Esophagus (tissue), 2 donors: ENCODE data around the gene AHRR. TPM values are rescaled to one million over a fixed set of nuclear protein-coding genes. Genes with fewer than 3 reads are reported as not detected.

ENCODE experiments used
- H3K27ac ChIP-seq, 2 donors: one replicate each; pipeline ENCODE4 v1.5.1; 2013; ENCODE audit warnings: low read depth in 2 of 2, mild to moderate bottlenecking in 2 of 2, inconsistent platforms in 1 of 2, low read length in 1 of 2, moderate library complexity in 1 of 2
- H3K27me3 ChIP-seq, 2 donors: one replicate each; pipeline ENCODE4 v1.6.1; 2013; ENCODE audit warnings: low read length in 2 of 2, control low read depth in 1 of 2, mild to moderate bottlenecking in 1 of 2; ENCODE audit not compliant: insufficient read depth in 2 of 2, control insufficient read depth in 1 of 2
- H3K36me3 ChIP-seq, 2 donors: one replicate each; pipeline ENCODE4 v1.6.1; 2013; ENCODE audit warnings: low read length in 1 of 2; ENCODE audit not compliant: control insufficient read depth in 2 of 2, insufficient read depth in 2 of 2
- H3K4me1 ChIP-seq, 2 donors: one replicate each; pipeline ENCODE4 v1.6.1; 2013; ENCODE audit warnings: low read length in 1 of 2; ENCODE audit not compliant: control insufficient read depth in 2 of 2, insufficient read depth in 2 of 2
- H3K4me3 ChIP-seq, 2 donors: one replicate each; pipeline ENCODE4 v1.5.1; 2013; ENCODE audit warnings: low read length in 2 of 2, mild to moderate bottlenecking in 2 of 2, low read depth in 1 of 2, moderate library complexity in 1 of 2
- H3K9me3 ChIP-seq, 2 donors: one replicate each; pipeline ENCODE4 v1.6.1; 2013; ENCODE audit warnings: mild to moderate bottlenecking in 2 of 2, low read depth in 1 of 2, low read length in 1 of 2, moderate library complexity in 1 of 2; ENCODE audit not compliant: control insufficient read depth in 2 of 2, insufficient read depth in 1 of 2
- WGBS, 2 donors: extraction: QIAGEN DNeasy Blood & Tissue Kit; methylation state at CpG; one replicate each; pipeline ENCODE4 v1.1.7; 2013; 5-methylcytosine and 5-hydroxymethylcytosine counted together
- polyA plus RNA-seq, 2 donors: library from polyadenylated mRNA; stranded (reverse); fragments of 200-250 nt; gene quantifications; one replicate each; pipeline ENCODE4 v1.2.3, GENCODE V29; 2013
- donor health status: healthy with polysubstance abuse.
- donor health status: Bipolar disorder and iron deficiency.

AHRR gene
- polyA plus RNA-seq, 2 donors, result 1.2 to 1.7 TPM

- Histone ChIP-seq H3K27me3 (peaks cover 0 to under 1% of the 10 kb centered on the region in 2 donors), H3K27ac (peak overlapping the region in 1 of 2 donors; percentile 65), H3K4me1 (peaks cover 7 to 26% of the 10 kb centered on the region in 2 donors), H3K4me3 (peak overlapping the region; percentile 32 to 47), H3K36me3 (peaks cover 0 to 9% of the 10 kb centered on the region in 2 donors), H3K9me3 (no peaks in the 10 kb centered on the region)
- 14 to 16% methylated on average over 47 to 50 of the region's 50 CpGs for WGBS, 2 donors
These were observed 153.5 kb downstream of the AHRR start for GRCh38 chr5:474840-475661.

- H3K27me3 ChIP-seq, result peaks cover 0 to 5% of the 10 kb centered on the region in 2 donors
- 47 to 58% methylated on average over 8 of the region's 8 CpGs for WGBS, 2 donors
- H3K36me3 ChIP-seq, result peaks cover 0 to 6% of the 10 kb centered on the region in 2 donors
- H3K4me1 ChIP-seq, result peaks cover 7 to 26% of the 10 kb centered on the region in 2 donors
- peak overlapping the region; percentile 3 to 47 for H3K4me3 ChIP-seq
- peak overlapping the region in 1 of 2 donors; percentile 35 for H3K27ac ChIP-seq
- H3K9me3 ChIP-seq, result no peaks in the 10 kb centered on the region
These were observed 154.2 kb downstream of the AHRR start for GRCh38 chr5:475704-476101.

GRCh38 chr5:476102-476813 lies 154.7 kb downstream of the AHRR start:
- peaks cover 7 to 21% of the 10 kb centered on the region in 2 donors for H3K4me1 ChIP-seq
- H3K36me3 ChIP-seq, result peaks cover 0 to 3% of the 10 kb centered on the region in 2 donors
- no peaks in the 10 kb centered on the region for H3K9me3 ChIP-seq
- H3K27ac ChIP-seq, result no peak overlapping the region
- peak overlapping the region in 1 of 2 donors; percentile 3 for H3K4me3 ChIP-seq
- H3K27me3 ChIP-seq, result peaks cover 0 to 5% of the 10 kb centered on the region in 2 donors
- 57 to 63% methylated on average over 51 of the region's 51 CpGs for WGBS, 2 donors

- peaks cover 7 to 17% of the 10 kb centered on the region in 2 donors for H3K4me1 ChIP-seq
- H3K4me3 ChIP-seq, result no peak overlapping the region
- peaks cover 0 to 5% of the 10 kb centered on the region in 2 donors for H3K27me3 ChIP-seq
- H3K36me3 ChIP-seq, result no peaks in the 10 kb centered on the region
- no peak overlapping the region for H3K27ac ChIP-seq
- no peaks in the 10 kb centered on the region for H3K9me3 ChIP-seq
- WGBS, 2 donors, result 63 to 70% methylated on average over 9 of the region's 9 CpGs
These were observed 155.3 kb downstream of the AHRR start for GRCh38 chr5:476814-477175.

GRCh38 chr5:477247-477646 lies 155.7 kb downstream of the AHRR start:
- no peaks in the 10 kb centered on the region for H3K36me3 ChIP-seq
- H3K4me3 ChIP-seq, result no peak overlapping the region
- peaks cover 0 to 5% of the 10 kb centered on the region in 2 donors for H3K27me3 ChIP-seq
- WGBS, 2 donors, result 69 to 71% methylated on average over 19 of the region's 19 CpGs
- H3K4me1 ChIP-seq, result peaks cover 7 to 14% of the 10 kb centered on the region in 2 donors
- no peaks in the 10 kb centered on the region for H3K9me3 ChIP-seq
- no peak overlapping the region for H3K27ac ChIP-seq

GRCh38 chr5:477871-478270 lies 156.4 kb downstream of the AHRR start:
- peaks cover 7 to 14% of the 10 kb centered on the region in 2 donors for H3K4me1 ChIP-seq
- no peaks in the 10 kb centered on the region for H3K36me3 ChIP-seq
- no peaks in the 10 kb centered on the region for H3K9me3 ChIP-seq
- WGBS, 2 donors, result 74 to 83% methylated on average over 13 of the region's 13 CpGs
- H3K27ac ChIP-seq, result no peak overlapping the region
- no peak overlapping the region for H3K4me3 ChIP-seq
- peaks cover 0 to 5% of the 10 kb centered on the region in 2 donors for H3K27me3 ChIP-seq

- Histone ChIP-seq H3K9me3 (no peaks in the 10 kb centered on the region), H3K27me3 (peaks cover 0 to 5% of the 10 kb centered on the region in 2 donors), H3K4me1 (peaks cover 7 to 16% of the 10 kb centered on the region in 2 donors), H3K27ac (no peak overlapping the region), H3K4me3 (no peak overlapping the region), H3K36me3 (no peaks in the 10 kb centered on the region)
- 57 to 58% methylated on average over 17 of the region's 18 CpGs for WGBS, 2 donors
These were observed 157.0 kb downstream of the AHRR start for GRCh38 chr5:478369-478981.

GRCh38 chr5:478982-479535 lies 157.5 kb downstream of the AHRR start:
- no peaks in the 10 kb centered on the region for H3K36me3 ChIP-seq
- H3K27me3 ChIP-seq, result peaks cover 0 to 5% of the 10 kb centered on the region in 2 donors

More at GRCh38 chr5:478982-479535, 157.5 kb downstream of the AHRR start:
- Histone ChIP-seq H3K27ac (no peak overlapping the region), H3K4me1 (peaks cover 7 to 16% of the 10 kb centered on the region in 2 donors), H3K9me3 (no peaks in the 10 kb centered on the region), H3K4me3 (no peak overlapping the region)
- WGBS, 2 donors, result 64 to 69% methylated on average over 18 of the region's 18 CpGs
